GM13977 (cell line): ENCODE results near the gene PXK.

ENCODE experiments used
- DNase-seq: peaks from one replicate; pipeline ENCODE4 v3.0.0; 2012; ENCODE audit warnings: low spot score
- CTCF ChIP-seq: IDR thresholded peaks from 2 replicates; pipeline ENCODE4 v1.5.1; 2012; ENCODE audit warnings: mild to moderate bottlenecking, control low read depth; ENCODE audit not compliant: insufficient read depth; ENCODE audit errors: extremely low read depth, missing control alignments
- in situ Hi-C: fragments of 300-500 bp; cut with MboI; formaldehyde crosslinking; loops from one replicate; pipeline ENCODE4 v1.12.0; 2022; ENCODE audit warnings: low sequenced_read_pairs, low pct_unique_long_range_greater_than_20kb, mixed read lengths, inconsistent platforms; ENCODE audit not compliant: unreplicated experiment

The PXK gene

GRCh38 chr3:58322793-58323192, 9.9 kb upstream of the PXK start:
- in situ Hi-C loops: loop anchor here (5.0 to 25.0 kb wide), 3 partner anchors 210 to 315 kb away; partner anchors contain the start of gene FLNB
- no peak for TF ChIP-seq CTCF
- DNase-seq: no peak

GRCh38 chr3:58323529-58324390, 8.9 kb upstream of the PXK start:
- TF ChIP-seq CTCF: no peak
- no peak for DNase-seq
- in situ Hi-C loops: loop anchor here (5.0 to 25.0 kb wide), 3 partner anchors 209 to 314 kb away; partner anchors contain the start of gene FLNB

- in situ Hi-C loops: loop anchor here (5.0 to 25.0 kb wide), 3 partner anchors 208 to 313 kb away; partner anchors contain the start of gene FLNB
Observed at GRCh38 chr3:58324391-58325390, 8.0 kb upstream of the PXK start.

GRCh38 chr3:58325525-58325992, 7.1 kb upstream of the PXK start:
- in situ Hi-C loops: no loop called here
- no peak for DNase-seq
- no peak for TF ChIP-seq CTCF

More at GRCh38 chr3:58324391-58325390, 8.0 kb upstream of the PXK start:
- DNase-seq: no peak
- no peak for TF ChIP-seq CTCF

GRCh38 chr3:58326267-58326900, 6.3 kb upstream of the PXK start:
- no peak for DNase-seq
- in situ Hi-C loops: no loop called here
- no peak for TF ChIP-seq CTCF
